ENCODE results near the gene LRRK2. TPM values are rescaled to one million over a fixed set of nuclear protein-coding genes. Genes with fewer than 3 reads are reported as not detected.

Gene LRRK2
- not detected in 2 replicates for total RNA-seq

- intact Hi-C loops (cut with micrococcal nuclease) = no loop called here
Observed at GRCh38 chr12:40224439-40225291, at the start of gene LRRK2. Gene LRRK2, plus strand, starts transcription at chr12:40224997. Its CDS starts 135 bp downstream, at chr12:40225132.

GRCh38 chr12:40175045-40175444, 49.8 kb upstream of the LRRK2 start:
- intact Hi-C loops (cut with micrococcal nuclease) = no loop called here

- intact Hi-C loops (cut with micrococcal nuclease) = no loop called here
Observed at GRCh38 chr12:40175489-40175888, 49.3 kb upstream of the LRRK2 start.

GRCh38 chr12:40178701-40179100, 46.1 kb upstream of the LRRK2 start:
- intact Hi-C loops (cut with micrococcal nuclease) = no loop called here

GRCh38 chr12:40181490-40181889, 43.3 kb upstream of the LRRK2 start:
- intact Hi-C loops (cut with micrococcal nuclease) = no loop called here

GRCh38 chr12:40183715-40184114, 41.1 kb upstream of the LRRK2 start:
- intact Hi-C loops (cut with micrococcal nuclease) = no loop called here

- intact Hi-C loops (cut with micrococcal nuclease) = no loop called here
Observed at GRCh38 chr12:40184493-40185302, 40.1 kb upstream of the LRRK2 start.

- intact Hi-C loops (cut with micrococcal nuclease) = no loop called here
Observed at GRCh38 chr12:40185303-40185693, 39.5 kb upstream of the LRRK2 start.

GRCh38 chr12:40188558-40189320, 36.1 kb upstream of the LRRK2 start:
- intact Hi-C loops (cut with micrococcal nuclease) = no loop called here

GRCh38 chr12:40192704-40193255, 32.0 kb upstream of the LRRK2 start:
- intact Hi-C loops (cut with micrococcal nuclease) = loop anchor here (1.0 kb wide), 1 partner anchor 23 kb away; no protein-coding TSS in a partner anchor

GRCh38 chr12:40194846-40195245, 30.0 kb upstream of the LRRK2 start:
- intact Hi-C loops (cut with micrococcal nuclease) = no loop called here

- intact Hi-C loops (cut with micrococcal nuclease) = no loop called here
Observed at GRCh38 chr12:40197590-40197989, 27.2 kb upstream of the LRRK2 start.

- intact Hi-C loops (cut with micrococcal nuclease) = no loop called here
Observed at GRCh38 chr12:40198601-40199000, 26.2 kb upstream of the LRRK2 start.

GRCh38 chr12:40202095-40203059, 22.4 kb upstream of the LRRK2 start:
- intact Hi-C loops (cut with micrococcal nuclease) = no loop called here

- intact Hi-C loops (cut with micrococcal nuclease) = no loop called here
Observed at GRCh38 chr12:40203060-40203430, 21.8 kb upstream of the LRRK2 start.

GRCh38 chr12:40204337-40204736, 20.5 kb upstream of the LRRK2 start:
- intact Hi-C loops (cut with micrococcal nuclease) = no loop called here

- intact Hi-C loops (cut with micrococcal nuclease) = no loop called here
Observed at GRCh38 chr12:40207551-40207950, 17.2 kb upstream of the LRRK2 start.

GRCh38 chr12:40208707-40209446, 15.9 kb upstream of the LRRK2 start:
- intact Hi-C loops (cut with micrococcal nuclease) = no loop called here

GRCh38 chr12:40209886-40210285, 14.9 kb upstream of the LRRK2 start:
- intact Hi-C loops (cut with micrococcal nuclease) = no loop called here
